Ecto neural progenitor cell (in vitro differentiated cells): ENCODE measurements around the gene SCN4A.
"Not testable (repeated sequence)": the region's sequence is repeated elsewhere in the genome, so short reads cannot be mapped to it uniquely, and the experiment has no call there.

Experiments
- DNase-seq: peaks from one replicate; pipeline ENCODE4 v3.0.0-alpha.2; 2018; ENCODE audit warnings: low spot score

The SCN4A gene

DNA sequence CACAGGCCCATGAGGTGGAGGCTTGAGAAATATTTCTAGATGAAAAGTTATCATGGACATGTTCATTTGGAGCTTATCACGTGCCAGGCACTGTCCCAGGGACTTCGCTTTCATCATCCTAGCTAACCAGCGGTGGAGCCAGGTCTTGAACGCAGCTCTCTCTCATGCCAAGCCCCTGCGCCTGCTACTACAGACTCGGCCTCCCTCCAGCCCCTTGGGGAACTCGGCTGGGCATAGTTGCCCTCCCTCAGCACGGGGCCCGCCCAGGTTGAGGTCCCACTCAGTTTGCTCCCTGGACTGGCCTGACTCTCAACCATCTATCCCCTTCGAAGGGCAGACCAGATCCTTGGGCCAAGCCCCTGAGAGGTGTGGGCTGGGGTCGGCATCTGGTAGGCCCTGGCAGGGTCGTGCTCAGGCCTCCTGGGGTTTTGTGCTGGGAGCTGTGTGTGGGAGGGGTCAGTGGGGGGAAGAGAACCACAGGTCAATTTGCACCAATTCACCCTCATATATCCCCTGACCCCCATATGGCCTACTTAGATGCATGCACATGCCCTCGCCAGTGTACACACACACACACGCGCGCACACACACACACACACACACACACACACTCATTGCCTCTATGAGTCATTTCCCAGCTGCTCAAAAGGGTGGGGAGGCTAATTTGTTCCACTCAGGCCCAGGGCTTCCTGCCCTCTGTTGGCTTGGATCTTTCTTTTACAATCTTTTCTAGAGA lies 12.1 kb upstream of the SCN4A start:
- DNase-seq: no peak

DNA sequence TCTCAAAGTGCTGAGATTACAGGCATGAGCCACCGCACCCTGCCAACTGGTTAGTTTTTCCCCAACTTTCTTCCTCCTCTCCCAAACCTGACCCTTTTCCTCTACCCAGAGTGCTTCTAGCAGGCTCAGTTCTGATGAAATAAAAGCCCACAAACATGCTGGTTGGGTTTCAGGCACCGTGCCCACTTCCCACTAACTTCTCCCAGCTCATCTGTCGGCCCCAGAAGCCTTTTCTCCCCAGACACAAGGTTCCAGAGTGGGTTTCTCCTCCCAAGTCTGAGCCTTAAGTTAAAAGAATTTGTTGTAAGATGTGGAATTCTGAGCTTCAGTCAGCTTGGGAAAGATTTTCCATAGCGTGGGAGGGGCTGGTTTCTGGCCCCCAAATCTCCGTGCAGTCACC lies 11.5 kb upstream of the SCN4A start:
- no peak for DNase-seq

DNA sequence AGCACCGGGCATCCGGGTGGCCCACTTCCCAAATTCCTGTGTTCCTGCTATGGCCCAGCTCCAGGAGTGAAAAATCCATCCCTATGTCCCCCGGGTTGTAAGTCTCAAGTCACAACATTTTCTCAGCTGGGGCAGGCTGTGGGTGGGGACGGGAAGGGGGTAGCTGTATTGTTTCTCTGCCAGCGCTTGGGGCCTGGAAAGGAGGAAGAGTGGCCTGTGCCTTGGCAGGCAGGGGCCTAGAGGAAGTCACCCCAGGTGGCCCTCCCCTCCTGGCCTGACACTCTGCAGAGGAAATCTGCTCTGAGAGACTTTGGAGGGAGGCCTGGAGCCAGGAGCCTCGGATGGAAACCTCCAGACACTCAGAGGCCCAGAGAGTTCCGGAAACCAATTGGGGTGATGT lies 10.6 kb upstream of the SCN4A start:
- DNase-seq: no peak

DNA sequence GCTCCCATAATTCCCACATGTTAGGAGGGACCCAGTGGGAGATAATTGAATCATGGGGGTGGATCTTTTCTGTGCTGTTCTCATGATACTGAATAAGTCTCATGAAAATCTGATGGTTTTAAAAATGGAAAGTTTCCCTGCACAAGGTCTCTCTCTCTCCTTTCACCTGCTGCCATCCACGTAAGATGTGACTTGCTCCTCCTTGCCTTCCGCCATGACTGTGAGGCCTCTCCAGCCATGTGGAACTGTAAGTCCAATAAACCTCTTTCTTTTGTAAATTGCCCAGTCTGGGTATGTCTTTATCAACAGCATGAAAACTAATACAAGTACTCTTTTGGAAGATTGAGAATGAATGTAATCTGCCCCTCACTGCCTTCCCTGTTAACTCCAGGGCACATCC lies 9.9 kb upstream of the SCN4A start:
- not testable (repeated sequence) for DNase-seq

DNA sequence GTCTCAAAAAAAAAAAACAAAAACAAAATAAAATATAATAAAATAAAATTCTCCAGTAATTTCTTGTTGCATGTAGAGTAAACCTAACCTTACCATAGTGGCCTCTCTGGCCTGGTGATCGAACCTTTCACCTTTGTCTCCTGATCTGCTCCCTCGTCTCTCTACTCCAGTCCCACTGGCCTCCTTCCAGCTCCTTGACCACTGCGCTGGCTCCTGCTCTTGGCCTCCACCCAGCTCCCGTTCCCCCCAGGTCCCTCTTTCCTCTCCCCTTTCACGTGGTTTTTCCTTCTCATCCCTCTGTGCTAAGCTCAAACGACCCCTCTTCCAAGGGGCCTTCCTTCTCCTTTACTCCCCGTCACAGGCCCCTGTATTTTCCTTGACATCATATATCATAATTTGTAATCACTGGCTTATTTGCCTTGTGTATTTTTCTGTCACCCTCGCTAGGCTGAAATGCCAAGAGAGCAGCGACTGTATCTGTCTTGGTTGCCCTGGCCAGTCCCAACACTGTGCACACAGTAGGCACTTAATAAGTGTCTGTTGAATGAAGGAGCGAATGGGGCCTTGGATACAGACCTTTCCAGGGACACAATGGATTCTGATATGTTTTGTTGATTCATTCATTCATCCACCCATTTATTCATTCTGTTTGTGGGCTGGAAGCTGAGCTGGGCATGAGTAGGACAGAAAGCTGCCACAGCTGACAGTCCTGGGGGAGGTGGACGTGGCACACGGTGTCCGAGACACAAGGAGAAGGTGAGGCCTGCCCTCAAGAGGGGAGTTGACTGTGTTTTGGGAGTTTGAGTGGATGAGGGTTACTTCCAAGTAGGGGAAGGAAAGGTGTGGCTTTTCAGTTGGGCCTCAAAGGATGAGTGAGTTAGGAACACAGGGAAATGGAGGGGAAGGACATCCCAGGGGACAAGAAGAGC lies 5.8 kb upstream of the SCN4A start:
- DNase-seq: no peak

DNA sequence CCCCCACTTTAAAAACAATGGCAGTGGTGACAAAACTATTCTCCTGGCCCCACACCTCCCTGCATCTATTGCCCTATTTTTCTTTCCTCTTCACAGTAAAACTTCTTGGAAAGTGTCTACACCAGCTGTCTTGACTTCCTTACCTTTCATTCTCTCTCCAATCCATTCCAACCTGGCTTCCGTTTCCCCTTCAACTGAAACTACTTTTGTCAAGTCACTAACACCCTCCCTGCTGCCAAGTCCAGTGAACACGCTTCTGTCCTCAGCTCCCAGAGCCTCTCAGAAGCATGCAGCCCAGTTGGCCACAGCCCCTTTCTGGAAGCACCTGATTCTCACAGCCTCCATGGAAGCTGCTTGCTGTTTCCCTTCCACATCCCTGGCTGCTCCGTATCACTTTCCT lies 4.0 kb upstream of the SCN4A start:
- DNase-seq: no peak

DNA sequence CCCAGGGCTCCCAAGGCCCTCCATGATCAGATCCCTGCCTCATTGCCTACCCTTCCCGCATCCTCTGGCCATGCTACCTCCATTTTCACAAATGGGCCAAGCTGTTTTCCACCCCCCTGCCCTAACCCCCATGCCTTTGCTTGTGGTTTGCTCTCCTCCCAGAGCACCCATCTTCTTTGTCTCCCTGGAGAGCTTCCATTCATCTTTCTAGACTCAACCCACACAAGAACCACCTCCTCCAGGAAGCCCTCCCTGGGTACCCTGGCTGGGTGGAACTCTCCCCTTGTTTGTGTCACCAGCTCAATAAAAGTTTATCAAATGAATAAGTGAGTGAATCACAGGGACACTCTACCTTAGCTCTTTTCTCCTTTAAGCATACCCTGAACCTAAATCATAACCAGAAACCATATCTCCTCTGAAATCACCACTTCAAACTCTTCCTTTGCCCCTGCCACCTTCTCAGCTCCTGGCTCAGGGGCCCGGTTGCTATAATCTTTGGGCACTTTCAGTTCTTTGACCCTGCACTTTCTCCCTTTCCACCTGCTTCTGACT lies 2.9 kb upstream of the SCN4A start:
- DNase-seq: no peak

DNA sequence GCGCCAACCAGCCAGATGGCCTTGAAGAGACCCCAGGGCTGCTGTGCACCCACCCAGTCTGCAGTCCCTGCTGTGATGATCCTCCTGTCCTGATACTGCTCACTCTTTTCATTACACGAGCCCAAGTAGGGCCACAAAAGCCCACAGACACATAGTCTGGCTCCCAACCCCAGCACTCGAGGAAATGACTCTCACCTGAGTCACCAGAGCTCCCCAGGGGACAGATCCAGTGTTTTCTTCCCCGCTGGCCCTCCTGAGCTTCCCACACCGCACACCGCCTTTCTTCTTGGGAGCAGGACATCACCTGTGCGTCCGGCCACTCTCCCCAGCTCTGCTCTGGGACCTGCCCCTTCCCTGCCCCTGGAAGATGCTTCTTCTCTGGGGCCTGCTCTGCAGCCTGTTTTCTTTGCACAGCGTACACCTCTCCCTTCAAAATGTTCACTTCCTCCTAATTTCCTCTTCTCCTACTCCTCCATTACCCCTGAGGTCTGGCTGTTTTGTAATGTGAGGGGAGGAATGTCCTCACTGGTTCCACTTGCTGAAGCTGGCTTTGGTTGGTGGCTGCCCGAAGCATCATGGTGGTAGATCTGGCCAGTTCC lies 2.0 kb upstream of the SCN4A start:
- DNase-seq: no peak

DNA sequence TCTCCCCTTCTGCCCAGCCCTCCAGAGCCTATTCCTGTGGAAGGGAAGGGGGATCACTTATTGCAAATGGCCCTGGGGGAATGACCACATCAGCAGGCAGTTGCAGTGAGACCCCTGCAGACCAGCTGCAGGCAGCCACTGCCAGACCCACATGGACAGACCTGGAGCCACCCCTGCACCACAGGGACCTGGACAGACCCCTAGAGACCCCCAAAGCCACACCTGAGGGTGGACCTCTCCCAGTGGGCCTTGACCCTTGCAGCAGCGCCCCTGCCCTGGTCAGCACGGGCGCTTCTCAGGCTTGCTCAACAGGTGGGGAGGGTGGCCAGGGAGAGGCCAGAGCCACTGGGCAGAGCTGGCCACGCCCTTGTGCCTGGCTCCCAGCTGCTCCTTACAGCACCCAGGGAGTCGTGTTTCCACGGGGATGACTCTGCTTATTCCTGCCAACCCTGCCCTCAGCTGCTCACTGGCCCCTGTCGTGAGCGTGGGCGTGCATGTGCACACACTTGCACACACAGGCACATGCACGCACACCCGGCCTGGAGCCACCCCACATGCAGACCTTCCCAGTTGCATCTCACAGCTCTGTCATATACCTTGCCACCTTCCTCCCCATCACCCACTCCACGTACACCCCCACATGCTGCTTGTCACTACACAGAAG lies 1.3 kb upstream of the SCN4A start:
- no peak for DNase-seq

DNA sequence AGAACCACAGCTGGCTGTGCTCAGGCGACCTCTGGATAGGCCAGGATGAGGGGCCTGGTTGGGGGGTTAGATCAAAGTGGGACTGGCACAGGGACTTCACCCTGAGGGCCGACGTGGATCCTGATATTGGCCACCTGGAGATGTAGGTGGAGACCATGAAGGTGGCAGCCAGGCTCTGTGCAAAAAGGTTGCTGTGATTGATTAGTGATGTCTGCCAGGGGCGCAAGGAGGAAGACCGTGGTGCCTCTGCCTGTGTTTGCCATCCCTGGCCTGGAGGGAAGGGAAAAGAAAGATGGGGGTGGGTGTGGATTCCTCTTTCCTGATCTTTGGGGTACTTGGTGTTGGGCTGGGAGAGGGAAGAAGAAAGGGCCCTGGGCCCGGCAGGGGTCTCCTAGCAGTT lies 529 bp upstream of the SCN4A start:
- no peak for DNase-seq

DNA sequence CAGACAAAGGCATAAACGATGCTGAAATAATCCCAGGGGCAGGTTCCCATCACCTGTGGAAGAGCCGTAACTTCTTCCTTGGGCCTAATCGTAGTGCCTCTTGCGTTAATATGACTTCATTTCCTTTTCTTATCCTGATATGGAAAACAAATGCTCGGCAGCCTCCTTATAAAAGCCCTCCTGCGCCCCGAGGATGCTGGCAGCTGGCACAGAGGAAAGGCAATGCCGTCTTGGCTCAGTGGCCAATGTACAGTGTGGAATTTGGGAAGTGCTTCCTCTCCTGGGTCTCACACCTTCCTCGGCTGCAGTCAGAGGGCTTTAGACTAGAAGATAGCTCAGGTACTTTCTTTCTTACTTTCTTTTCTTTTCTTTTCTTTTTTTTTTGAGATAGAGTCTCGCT lies 3.4 kb downstream of the SCN4A start:
- no peak for DNase-seq

DNA sequence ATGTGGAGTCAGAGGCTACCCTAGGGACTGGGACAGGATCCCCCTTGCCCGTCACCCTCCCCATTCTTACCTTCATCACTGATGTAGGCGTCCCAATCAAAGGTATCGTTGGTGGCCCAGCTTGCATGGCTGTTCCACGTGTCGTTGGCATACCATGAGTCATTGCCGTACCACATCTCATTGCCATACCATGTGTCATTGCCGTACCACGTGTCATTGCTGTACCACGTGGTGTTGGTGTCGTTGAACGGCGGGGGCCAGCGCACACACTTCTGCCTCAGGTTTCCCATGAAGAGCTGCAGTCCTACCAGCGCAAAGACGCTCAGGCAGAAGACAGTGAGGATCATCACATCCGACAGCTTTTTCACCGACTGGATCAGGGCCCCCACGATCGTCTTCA lies 4.8 kb downstream of the SCN4A start:
- no peak for DNase-seq

DNA sequence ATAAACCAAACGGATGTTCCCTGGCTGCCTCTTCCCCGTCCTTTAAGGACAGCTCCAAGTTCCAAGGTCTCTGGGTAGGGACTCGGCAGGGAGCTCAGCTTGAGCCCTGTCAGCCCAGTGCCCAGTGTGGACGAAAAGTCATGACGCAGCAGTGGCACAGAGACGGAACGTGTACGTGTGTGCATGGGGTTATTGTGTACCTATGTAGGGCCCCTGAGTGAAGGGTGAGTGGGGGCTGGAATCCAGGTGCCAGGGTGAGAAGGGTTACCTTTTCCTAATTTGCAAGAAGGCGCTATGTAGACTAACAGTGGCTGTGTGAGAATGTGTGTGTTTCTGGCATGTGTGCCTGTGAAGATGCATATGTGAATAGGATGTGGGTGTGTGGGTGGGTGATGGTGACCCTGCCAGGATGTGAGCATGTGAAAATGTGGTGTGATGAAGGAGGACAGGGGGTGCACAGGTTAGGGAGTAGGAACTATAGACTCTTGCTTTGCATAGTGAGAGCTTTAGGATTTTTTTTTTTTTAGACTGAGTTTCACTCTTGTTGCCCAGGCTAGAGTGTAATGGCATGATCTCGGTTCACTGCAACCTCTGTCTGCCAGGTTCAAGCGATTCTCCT lies 6.0 kb downstream of the SCN4A start:
- no peak for DNase-seq

DNA sequence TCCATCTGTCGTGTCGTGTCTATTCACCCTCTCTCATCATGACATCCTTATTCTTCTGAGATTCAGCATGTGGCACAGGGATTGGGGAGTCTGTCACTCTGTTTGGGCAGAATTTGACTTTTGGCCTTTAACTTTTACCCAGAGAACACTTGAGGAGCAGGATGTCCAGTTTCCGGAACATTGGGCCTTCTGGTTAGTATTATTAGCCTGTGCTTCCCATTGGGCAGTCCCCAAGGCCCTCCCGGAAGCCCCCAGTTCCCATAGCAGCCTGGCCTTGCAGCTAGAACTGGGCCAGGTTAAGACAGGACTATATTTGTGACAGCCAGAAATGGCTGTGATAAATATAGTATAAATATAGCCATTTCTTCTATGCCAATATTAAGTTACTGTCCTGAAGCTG lies 9.6 kb downstream of the SCN4A start:
- DNase-seq: no peak

DNA sequence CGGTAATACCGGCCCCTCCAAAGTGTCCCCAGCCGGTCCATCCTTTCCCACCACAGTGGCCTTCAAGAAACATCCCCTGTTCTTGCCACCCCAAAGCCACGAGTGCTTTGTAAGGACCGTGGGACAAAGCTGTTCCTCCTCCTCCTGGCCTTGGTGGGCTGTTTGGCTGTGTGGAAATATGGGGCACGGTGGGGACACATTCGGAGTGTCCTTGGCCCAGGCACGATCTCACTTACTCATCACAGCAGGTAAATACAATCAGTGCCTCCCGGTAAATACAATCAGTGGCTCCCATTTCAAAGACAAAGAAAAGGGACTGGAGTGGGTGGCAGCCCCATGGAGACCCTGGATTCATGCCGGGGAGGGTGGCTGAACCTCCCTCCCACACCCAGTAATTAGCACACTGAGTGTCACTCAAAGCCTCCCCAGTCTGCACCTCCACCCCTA lies 10.4 kb downstream of the SCN4A start:
- DNase-seq: no peak

DNA sequence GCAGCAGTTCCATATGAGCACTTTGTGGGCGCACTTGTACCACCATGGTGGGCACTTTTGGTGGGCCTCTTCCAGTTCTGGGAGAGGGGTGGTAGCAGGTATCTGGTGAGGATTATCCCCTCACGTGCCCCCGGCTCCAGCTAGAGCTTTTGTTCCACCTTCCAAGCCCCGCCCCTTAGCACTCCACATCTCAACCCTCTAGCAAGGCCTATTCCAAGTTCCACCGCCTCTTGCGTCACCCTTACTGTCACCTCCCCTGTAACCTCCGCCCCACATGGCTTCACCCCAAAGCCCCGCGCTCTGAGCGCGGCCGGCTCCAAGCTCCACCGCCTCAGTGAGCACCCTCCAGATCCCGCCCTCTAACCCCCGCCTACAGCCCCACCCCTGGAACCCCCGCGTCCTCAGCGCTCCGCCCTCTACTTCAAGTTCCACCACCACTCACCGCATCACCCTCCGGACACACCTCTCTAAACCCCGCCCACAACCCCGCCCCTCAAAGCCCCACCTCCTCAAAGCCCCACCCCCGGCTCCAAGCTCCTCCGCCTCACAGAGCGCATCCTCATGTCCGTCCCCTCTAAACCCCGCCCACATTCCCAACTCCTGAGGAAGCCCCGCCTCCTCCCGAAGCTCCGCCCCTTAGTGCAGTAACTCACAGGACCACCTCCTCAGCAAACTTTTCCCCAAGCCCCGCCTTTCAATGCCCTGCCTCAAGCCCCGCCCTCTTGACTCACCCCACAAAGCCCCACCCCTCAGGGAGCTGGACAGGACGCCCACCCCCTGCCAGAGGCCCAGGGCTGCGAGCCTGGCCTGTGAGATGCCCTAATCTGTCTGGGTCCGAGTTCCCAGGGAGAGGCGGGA lies 11.1 kb downstream of the SCN4A start:
- DNase-seq: peak; percentile 100

DNA sequence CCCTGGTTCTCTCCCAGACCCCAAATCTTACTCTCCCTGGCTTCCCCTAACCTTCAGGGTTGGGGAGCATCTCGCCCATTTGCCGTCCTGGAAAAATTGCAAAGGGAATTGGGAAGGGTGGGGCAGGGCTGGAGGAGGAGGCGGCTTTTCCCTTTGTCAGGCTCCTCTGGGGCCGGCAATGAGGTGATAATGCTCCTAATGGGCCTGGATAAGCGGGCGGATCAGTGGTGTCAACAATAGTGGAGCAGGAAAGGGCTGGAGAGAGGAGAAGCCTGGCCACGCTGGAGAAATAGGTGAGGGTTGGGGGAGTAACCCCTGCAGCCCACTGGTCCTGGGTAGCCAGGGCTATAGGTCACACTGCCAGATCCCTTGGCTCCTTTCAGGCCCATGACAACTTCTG lies 12.3 kb downstream of the SCN4A start:
- no peak for DNase-seq

DNA sequence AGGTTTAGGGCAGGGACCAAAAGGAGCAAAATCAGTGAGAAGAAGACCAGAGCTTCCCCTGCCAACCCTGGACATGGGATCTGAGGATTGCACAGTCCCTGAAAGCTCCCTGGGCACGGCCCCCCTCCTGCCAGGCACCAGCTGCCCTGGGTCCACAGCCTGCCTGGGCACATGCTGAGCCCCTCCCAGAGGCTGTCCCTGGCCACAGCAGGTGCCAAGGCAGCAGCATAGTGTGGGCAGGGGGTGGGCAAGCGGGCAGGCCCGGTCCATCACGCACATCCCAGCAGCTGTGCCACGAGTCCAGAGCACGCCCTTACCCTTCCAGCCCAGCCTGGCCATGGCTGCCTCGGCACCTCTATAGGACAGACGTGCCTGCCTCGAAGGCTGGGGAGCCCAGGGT lies 12.7 kb downstream of the SCN4A start:
- no peak for DNase-seq

DNA sequence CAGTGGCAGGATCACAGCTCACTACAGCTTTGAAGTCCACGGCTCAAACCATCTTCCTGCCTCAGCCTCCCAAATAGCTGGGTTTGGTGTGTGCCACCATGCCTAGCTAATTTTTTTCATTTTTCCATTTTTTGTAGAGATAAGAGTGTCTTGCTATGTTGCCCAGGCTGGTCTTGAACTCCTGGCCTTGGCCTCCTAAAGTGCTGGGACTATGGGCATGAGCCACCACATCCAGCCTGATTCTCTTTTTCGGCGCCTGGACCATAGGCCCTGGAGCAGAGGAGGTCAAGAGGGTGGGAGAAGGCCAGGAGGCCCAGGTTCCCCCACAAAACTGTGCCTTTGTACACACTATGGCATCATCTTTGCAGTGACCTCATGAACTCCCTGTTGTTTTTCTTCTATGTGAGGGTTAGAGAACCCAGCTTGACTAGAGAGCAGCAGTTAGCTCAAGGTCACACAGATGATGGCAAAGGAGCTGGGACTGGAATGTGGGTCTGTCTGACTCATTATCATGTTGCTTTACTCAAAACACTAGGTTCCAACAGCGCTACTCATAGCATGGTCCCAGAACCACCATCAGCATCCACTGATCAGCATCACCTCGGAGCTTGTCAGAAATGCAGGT lies 16.3 kb downstream of the SCN4A start:
- DNase-seq: no peak

DNA sequence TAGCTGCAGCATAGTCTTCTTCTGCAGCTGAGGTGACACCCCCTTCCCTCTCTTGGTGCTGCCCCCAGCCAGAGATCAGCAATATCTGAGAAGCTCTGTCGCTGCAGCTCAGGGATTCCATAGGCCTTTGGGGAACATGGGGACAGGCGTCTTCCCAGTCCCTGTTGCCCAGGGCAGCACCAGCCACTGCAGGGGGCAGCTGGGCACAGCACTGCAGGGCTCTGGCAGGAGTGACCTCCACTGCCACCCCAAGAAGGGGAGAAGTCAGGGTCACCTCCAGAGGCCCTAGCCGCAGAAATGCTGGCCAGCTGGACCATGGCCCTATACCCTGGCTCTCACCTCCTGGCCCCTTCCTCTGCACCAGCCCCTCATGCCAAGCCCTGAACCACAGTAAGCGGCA lies 16.9 kb downstream of the SCN4A start:
- DNase-seq: no peak
